Measurements from ENCODE around the gene RFX8. TPM values are rescaled to one million over a fixed set of nuclear protein-coding genes. Genes with fewer than 3 reads are reported as not detected.

The RFX8 gene
- total RNA-seq, 1 donor from 2014 or later = not detected

GRCh38 chr2:101415220-101415619 is 59.7 kb downstream of the RFX8 start:
- H3K27ac ChIP-seq = no peak overlapping the region
- ATAC-seq (no peak), DNase-seq (no peak)
- no peaks in the 10 kb centered on the region for H3K4me1 ChIP-seq
- no peaks in the 10 kb centered on the region for H3K27me3 ChIP-seq
- TF ChIP-seq CTCF (IDR thresholded peaks at IDR 0.05) = no peak
- H3K36me3 ChIP-seq = no peaks in the 10 kb centered on the region
- intact Hi-C loops (cut with DNase I) = no loop called here
- no peak overlapping the region for H3K4me3 ChIP-seq
- H3K9me3 ChIP-seq = no peaks in the 10 kb centered on the region

DNA sequence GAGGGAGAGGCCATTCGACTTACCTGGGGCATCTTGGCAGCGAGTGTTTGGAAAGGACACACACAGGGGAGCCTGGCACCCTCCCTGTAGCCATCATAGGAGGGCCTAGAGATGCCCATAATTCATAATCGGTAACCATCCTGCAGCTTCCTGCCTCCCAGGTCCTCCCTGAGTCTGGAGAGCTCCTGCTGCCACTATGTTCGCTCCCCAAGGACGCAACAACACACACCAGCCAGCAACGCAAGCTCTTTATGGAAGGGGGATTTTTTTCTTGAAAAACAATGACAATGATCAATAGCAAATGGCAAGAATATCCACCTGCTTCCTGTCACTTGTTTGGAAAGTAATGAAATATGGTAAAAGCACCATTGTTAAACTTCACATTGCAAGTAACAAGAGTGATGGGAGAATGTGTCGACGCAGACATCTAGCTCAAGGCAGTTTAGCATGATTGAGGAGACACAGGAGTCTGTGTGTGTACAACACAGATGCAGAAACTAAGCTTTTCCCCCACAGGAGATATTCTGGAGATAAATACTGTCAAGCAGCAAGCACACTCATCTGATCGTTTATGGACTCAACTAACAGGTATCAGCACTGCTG is 62.7 kb downstream of the RFX8 start:
- TF ChIP-seq CTCF (IDR thresholded peaks at IDR 0.05) = no peak
- intact Hi-C loops (cut with DNase I) = no loop called here
- Histone ChIP-seq H3K4me3 (no peak overlapping the region), H3K4me1 (no peaks in the 10 kb centered on the region), H3K27me3 (no peaks in the 10 kb centered on the region), H3K9me3 (no peaks in the 10 kb centered on the region), H3K27ac (no peak overlapping the region), H3K36me3 (no peaks in the 10 kb centered on the region)
- DNase-seq (no peak), ATAC-seq (no peak)

DNA sequence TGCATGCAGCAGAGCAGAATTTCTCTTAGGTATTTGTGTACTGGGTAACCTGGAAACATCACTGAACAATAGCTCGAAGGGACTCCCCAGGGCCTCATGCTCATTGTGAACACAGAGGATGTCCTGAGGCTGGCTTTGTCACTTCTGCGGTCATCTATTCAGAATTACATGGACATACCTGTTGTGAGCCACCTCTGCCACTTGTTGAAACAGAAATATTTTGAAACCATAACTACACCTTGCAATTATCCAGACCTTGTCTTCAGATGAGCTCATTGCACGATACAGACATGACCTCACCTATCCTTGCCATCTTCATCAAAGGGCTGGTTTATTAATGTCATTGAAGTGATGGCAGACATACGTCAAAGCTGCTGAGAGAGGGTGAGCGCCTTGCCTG is 64.2 kb downstream of the RFX8 start:
- intact Hi-C loops (cut with DNase I) = no loop called here
- no peak for TF ChIP-seq CTCF (IDR thresholded peaks at IDR 0.05)
- no peak for DNase-seq

GRCh38 chr2:101410114-101410513 is 64.8 kb downstream of the RFX8 start:
- intact Hi-C loops (cut with DNase I) = no loop called here
- no peaks in the 10 kb centered on the region for H3K36me3 ChIP-seq
- no peaks in the 10 kb centered on the region for H3K27me3 ChIP-seq
- no peak for TF ChIP-seq CTCF (IDR thresholded peaks at IDR 0.05)
- ATAC-seq (peak; percentile 27), DNase-seq (no peak)
- H3K27ac ChIP-seq = no peak overlapping the region
- H3K4me3 ChIP-seq = no peak overlapping the region
- H3K4me1 ChIP-seq = no peaks in the 10 kb centered on the region
- no peaks in the 10 kb centered on the region for H3K9me3 ChIP-seq

More for the DNA sequence above, 64.2 kb downstream of the RFX8 start:
- H3K27ac ChIP-seq = no peak overlapping the region
- H3K9me3 ChIP-seq = no peaks in the 10 kb centered on the region
- H3K27me3 ChIP-seq = no peaks in the 10 kb centered on the region
- no peaks in the 10 kb centered on the region for H3K36me3 ChIP-seq
- ATAC-seq = no peak
- H3K4me1 ChIP-seq = no peaks in the 10 kb centered on the region
- no peak overlapping the region for H3K4me3 ChIP-seq

- Histone ChIP-seq H3K27me3 (no peaks in the 10 kb centered on the region), H3K36me3 (no peaks in the 10 kb centered on the region), H3K4me1 (no peaks in the 10 kb centered on the region), H3K27ac (no peak overlapping the region), H3K4me3 (no peak overlapping the region), H3K9me3 (no peaks in the 10 kb centered on the region)
- DNase-seq = no peak
- intact Hi-C loops (cut with DNase I) = no loop called here
- no peak for TF ChIP-seq CTCF (IDR thresholded peaks at IDR 0.05)
- ATAC-seq = no peak
Observed at GRCh38 chr2:101409699-101410098, 65.2 kb downstream of the RFX8 start.

- intact Hi-C loops (cut with DNase I) = no loop called here
- Histone ChIP-seq H3K9me3 (no peaks in the 10 kb centered on the region), H3K4me1 (no peaks in the 10 kb centered on the region), H3K27me3 (no peaks in the 10 kb centered on the region), H3K4me3 (no peak overlapping the region), H3K27ac (no peak overlapping the region), H3K36me3 (no peaks in the 10 kb centered on the region)
- DNase-seq (no peak), ATAC-seq (no peak)
- no peak for TF ChIP-seq CTCF (IDR thresholded peaks at IDR 0.05)
Observed at GRCh38 chr2:101408925-101409324, 66.0 kb downstream of the RFX8 start.
